PC-9 (cell line): Measurements from ENCODE around the gene EIF4ENIF1. TPM values are rescaled to one million over a fixed set of nuclear protein-coding genes. Genes with fewer than 3 reads are reported as not detected.

ENCODE experiments used
- BruUV-seq: library from RNA; stranded (reverse); fragments of 400-500 nt; replicated peaks from 2 replicates; lab custom pipeline; 2021; lab: Mats Ljungman, UMichigan
- CTCF ChIA-PET: fragments of 300-600 bp; sonication (Branson Sonifier 250); formaldehyde crosslinking; loops from one replicate; lab custom pipeline; 2022; ENCODE audit warnings: antibody characterized with exemption; lab: Charles Lee
- POLR2A ChIA-PET: fragments of 300-600 bp; sonication (Branson Sonifier 250); formaldehyde crosslinking; loops from one replicate; lab custom pipeline; 2022; ENCODE audit warnings: antibody characterized with exemption; ENCODE audit not compliant: unreplicated experiment; lab: Charles Lee
- DNase-seq, 2 experiments: peaks; one replicate each; pipeline versions ENCODE4 v3.0.0 to v3.0.0-alpha.2; 2015 to 2022; ENCODE audit warnings: mixed read lengths in 1 of 2
- H2AFZ ChIP-seq: fragments of 200-600 bp; sonication (generic); 2 replicates; pipeline ENCODE4 v1.8.1; 2017; ENCODE audit warnings: antibody characterized with exemption
- H3F3A ChIP-seq: fragments of 200-600 bp; sonication (generic); 2 replicates; pipeline ENCODE4 v1.8.1; 2017; ENCODE audit warnings: antibody characterized with exemption, mild to moderate bottlenecking, low read depth; ENCODE audit not compliant: insufficient read depth
- H3K27ac ChIP-seq: fragments of 200-600 bp; sonication (generic); 2 replicates; pipeline ENCODE4 v1.6.1; 2016; ENCODE audit warnings: mixed run types
- H3K27me3 ChIP-seq: fragments of 200-600 bp; sonication (generic); 2 replicates; pipeline ENCODE4 v1.6.1; 2016; ENCODE audit warnings: low read depth, mixed run types; ENCODE audit not compliant: insufficient read depth
- H3K36me3 ChIP-seq: fragments of 200-600 bp; sonication (generic); 2 replicates; pipeline ENCODE4 v1.6.1; 2016; ENCODE audit warnings: low read depth, mixed run types
- H3K4me1 ChIP-seq: fragments of 200-600 bp; sonication (generic); replicated peaks from 2 replicates; pipeline ENCODE4 v1.6.1; 2016; ENCODE audit warnings: mixed run types; ENCODE audit not compliant: insufficient read depth
- H3K4me2 ChIP-seq: fragments of 200-600 bp; sonication (generic); 2 replicates; pipeline ENCODE4 v1.6.1; 2017; ENCODE audit warnings: mixed run types
- H3K4me3 ChIP-seq: fragments of 200-600 bp; sonication (generic); 2 replicates; pipeline ENCODE4 v1.6.1; 2016; ENCODE audit warnings: mixed run types
- H3K79me2 ChIP-seq: fragments of 200-600 bp; sonication (generic); 2 replicates; pipeline ENCODE4 v1.6.1; 2017; ENCODE audit warnings: low read depth, mixed run types
- H3K9me2 ChIP-seq: fragments of 200-600 bp; sonication (generic); 2 replicates; pipeline ENCODE4 v1.8.1; 2017; ENCODE audit warnings: mild to moderate bottlenecking; ENCODE audit not compliant: insufficient read depth
- H3K9me3 ChIP-seq: fragments of 200-600 bp; sonication (generic); 2 replicates; pipeline ENCODE4 v1.8.1; 2016; ENCODE audit warnings: low read depth; ENCODE audit not compliant: insufficient read depth
- H4K20me1 ChIP-seq: fragments of 200-600 bp; sonication (generic); 2 replicates; pipeline ENCODE4 v1.8.1; 2017; ENCODE audit not compliant: insufficient read depth
- EZH2 ChIP-seq: fragments of 200-600 bp; sonication (generic); IDR thresholded peaks from 2 replicates; pipeline ENCODE4 v1.8.0; 2017; ENCODE audit warnings: antibody characterized with exemption, low read depth
- intact Hi-C: fragments of 100-400 bp; cut with micrococcal nuclease; formaldehyde crosslinking; loops from one replicate; pipeline ENCODE4 v1.10.0; 2022; ENCODE audit not compliant: unreplicated experiment
- total RNA-seq: library from RNA; stranded (reverse); gene quantifications from 2 replicates; pipeline ENCODE4 v1.2.3, GENCODE V29; 2021
- TF ChIP-seq, protein P1 (sequence below): fragments of 200-600 bp; sonication (generic); conservative IDR thresholded peaks from 2 replicates; pipeline ENCODE4 v1.6.1; 2017; ENCODE audit warnings: mixed run types, antibody characterized with exemption, mild to moderate bottlenecking, moderate library complexity

EIF4ENIF1 gene
- total RNA-seq, 1 experiment from 2014 or later: 21.8 TPM

DNA sequence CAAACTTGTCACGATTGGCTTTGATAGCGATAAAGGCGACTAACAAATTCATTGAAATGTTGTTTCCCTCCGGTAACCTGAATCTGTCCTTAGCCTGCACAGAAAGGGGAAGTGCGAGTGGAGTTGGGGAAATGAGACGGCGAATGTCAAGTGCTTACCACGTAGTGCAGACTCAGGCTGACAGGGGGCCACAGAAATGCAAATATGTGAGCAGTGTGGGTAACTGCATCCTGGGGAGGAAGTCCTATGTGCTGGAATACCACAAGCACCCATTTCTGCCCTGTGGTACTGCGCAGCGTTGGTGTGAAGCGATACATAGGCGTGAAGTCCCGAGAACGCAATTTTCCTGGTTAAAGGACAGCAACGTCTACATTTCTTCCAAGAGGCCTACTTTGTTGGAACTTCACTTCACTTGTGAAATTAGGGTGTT is 869 bp upstream of the EIF4ENIF1 start:
- Histone ChIP-seq H3K27me3 (no peaks in the 10 kb centered on the region), H3K9me3 (no peaks in the 10 kb centered on the region), H3F3A (peaks cover 29% of the 10 kb centered on the region), H3K4me2 (peak overlapping the region; percentile 92), H3K27ac (peak overlapping the region; percentile 83), H3K4me1 (peaks cover 20% of the 10 kb centered on the region), H3K36me3 (0 out of 2 replicates have a peak, but pooled peaks cover under 1% of the 10 kb centered on the region), H3K79me2 (peaks cover 48% of the 10 kb centered on the region), H3K9me2 (no peaks in the 10 kb centered on the region), H4K20me1 (no peaks in the 10 kb centered on the region; the same call in 1 of the 2 replicates), H2AFZ (peak overlapping the region; percentile 100), H3K4me3 (peak overlapping the region; percentile 99)
- no peak for TF ChIP-seq EZH2
- TF ChIP-seq, protein P1, sequence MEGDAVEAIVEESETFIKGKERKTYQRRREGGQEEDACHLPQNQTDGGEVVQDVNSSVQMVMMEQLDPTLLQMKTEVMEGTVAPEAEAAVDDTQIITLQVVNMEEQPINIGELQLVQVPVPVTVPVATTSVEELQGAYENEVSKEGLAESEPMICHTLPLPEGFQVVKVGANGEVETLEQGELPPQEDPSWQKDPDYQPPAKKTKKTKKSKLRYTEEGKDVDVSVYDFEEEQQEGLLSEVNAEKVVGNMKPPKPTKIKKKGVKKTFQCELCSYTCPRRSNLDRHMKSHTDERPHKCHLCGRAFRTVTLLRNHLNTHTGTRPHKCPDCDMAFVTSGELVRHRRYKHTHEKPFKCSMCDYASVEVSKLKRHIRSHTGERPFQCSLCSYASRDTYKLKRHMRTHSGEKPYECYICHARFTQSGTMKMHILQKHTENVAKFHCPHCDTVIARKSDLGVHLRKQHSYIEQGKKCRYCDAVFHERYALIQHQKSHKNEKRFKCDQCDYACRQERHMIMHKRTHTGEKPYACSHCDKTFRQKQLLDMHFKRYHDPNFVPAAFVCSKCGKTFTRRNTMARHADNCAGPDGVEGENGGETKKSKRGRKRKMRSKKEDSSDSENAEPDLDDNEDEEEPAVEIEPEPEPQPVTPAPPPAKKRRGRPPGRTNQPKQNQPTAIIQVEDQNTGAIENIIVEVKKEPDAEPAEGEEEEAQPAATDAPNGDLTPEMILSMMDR: no peak
- BruUV-seq: TSS peak; percentile 72
- intact Hi-C loops: no loop called here
- CTCF ChIA-PET: no interaction called here
- DNase-seq: peak; percentile 34 to 66
- POLR2A ChIA-PET: interaction anchor here (0.6 to 0.7 kb wide), 2 partner anchors 172 to 186 kb away, joined by 4 to 5 read pairs; partner anchors contain the start of gene PISD

DNA sequence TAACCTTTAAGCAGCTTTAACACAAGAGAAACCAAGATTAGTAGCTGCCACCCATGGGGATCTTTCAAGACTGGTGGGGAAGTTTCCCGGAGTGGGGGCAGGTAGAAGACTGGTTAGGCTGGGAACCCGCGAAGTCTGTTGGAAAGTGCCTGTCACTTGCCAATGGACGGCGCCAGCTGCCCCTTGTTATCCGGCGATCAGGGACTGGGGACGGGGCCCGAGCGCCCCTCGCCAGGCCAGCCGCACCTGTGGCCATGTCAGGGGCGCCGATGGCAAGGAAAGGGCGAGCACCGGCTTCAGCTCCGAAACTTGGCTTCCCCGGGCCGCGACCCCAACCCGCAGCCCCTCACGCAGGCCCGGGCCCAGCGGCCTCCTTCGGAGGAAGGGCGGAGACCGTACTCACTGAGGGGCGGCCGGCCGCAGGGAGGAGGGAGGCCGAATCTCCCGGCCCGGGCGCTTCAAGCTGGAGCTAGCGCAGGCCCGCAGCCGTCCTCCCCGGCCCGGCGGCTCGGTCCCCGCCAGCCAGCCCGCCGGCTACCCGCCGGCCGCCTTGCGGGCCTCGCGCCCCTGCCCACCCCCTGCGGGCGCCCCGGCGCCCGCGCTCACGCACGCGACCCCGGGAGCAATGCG is 539 bp downstream of the EIF4ENIF1 start:
- peaks cover 20% of the 10 kb centered on the region for H3K4me1 ChIP-seq
- peaks cover 29% of the 10 kb centered on the region for H3F3A ChIP-seq
- ChIA-PET POLR2A (interaction anchor here (0.6 kb wide), 1 partner anchor 16 kb away, joined by 4 read pairs; no protein-coding TSS in a partner anchor), CTCF (no interaction called here)
- no peaks in the 10 kb centered on the region for H3K9me3 ChIP-seq
- H4K20me1 ChIP-seq: no peaks in the 10 kb centered on the region; the same call in 1 of the 2 replicates
- H3K4me3 ChIP-seq: peak overlapping the region; percentile 99
- peaks cover 48% of the 10 kb centered on the region for H3K79me2 ChIP-seq
- TF ChIP-seq, protein P1: no peak
- TF ChIP-seq EZH2: no peak
- intact Hi-C loops: loop anchor here (10.0 kb wide), 1 partner anchor 146 kb away; no protein-coding TSS in a partner anchor
- H3K9me2 ChIP-seq: no peaks in the 10 kb centered on the region
- H3K4me2 ChIP-seq: peak overlapping the region; percentile 86
- H3K27me3 ChIP-seq: no peaks in the 10 kb centered on the region
- DNase-seq: peak in 1 of 2 experiments; percentile 29
- 0 out of 2 replicates have a peak, but pooled peaks cover 11% of the 10 kb centered on the region for H3K36me3 ChIP-seq
- H3K27ac ChIP-seq: no peak overlapping the region
- H2AFZ ChIP-seq: peak overlapping the region; percentile 100
- BruUV-seq: no TSS peak

DNA sequence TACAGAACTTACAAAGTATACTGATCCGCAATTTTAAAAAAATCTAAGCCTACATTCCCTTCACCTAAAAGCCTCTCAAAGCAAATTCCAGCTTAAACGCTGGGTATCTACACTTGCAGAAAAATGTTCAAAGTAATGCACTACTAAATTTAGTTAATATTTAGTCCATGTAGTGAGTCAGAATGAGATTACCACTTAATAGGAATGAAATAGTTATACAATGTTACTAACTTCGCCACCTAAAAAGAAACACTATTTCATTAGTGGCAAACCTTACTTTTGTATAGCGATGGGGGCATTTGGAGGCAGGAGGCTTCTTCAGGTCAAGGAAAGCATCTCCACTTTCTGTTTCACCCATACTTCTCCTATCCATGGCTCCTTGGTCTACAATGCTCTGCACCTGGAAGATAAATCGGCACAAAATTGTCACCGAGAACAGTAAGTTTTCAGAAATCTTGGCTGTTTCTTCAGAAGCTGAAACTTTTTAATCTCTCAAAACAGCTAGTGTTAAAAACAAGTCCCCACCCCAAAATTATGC is 1.2 kb downstream of the EIF4ENIF1 start:
- no peaks in the 10 kb centered on the region for H3K9me3 ChIP-seq
- no TSS peak for BruUV-seq
- peaks cover 29% of the 10 kb centered on the region for H3F3A ChIP-seq
- H2AFZ ChIP-seq: peak overlapping the region; percentile 80
- H3K4me1 ChIP-seq: peaks cover 20% of the 10 kb centered on the region
- TF ChIP-seq, protein P1: no peak
- no peak for TF ChIP-seq EZH2
- ChIA-PET POLR2A (interaction anchor here (0.6 kb wide), 1 partner anchor 29 kb away, joined by 3 read pairs; no protein-coding TSS in a partner anchor), CTCF (no interaction called here)
- DNase-seq: no peak
- H3K9me2 ChIP-seq: no peaks in the 10 kb centered on the region
- H3K4me2 ChIP-seq: peak overlapping the region; percentile 86
- H4K20me1 ChIP-seq: no peaks in the 10 kb centered on the region; the same call in 1 of the 2 replicates
- H3K36me3 ChIP-seq: 0 out of 2 replicates have a peak, but pooled peaks cover 11% of the 10 kb centered on the region
- H3K4me3 ChIP-seq: peak overlapping the region; percentile 99
- no peaks in the 10 kb centered on the region for H3K27me3 ChIP-seq
- intact Hi-C loops: loop anchor here (10.0 kb wide), 1 partner anchor 146 kb away; no protein-coding TSS in a partner anchor
- H3K79me2 ChIP-seq: peaks cover 51% of the 10 kb centered on the region
- no peak overlapping the region for H3K27ac ChIP-seq
